ENCODE measurements around the gene SPECC1. TPM values are rescaled to one million over a fixed set of nuclear protein-coding genes. Genes with fewer than 3 reads are reported as not detected.

Gene SPECC1
- total RNA-seq, 1 experiment from 2014 or later = 43.5 TPM

DNA sequence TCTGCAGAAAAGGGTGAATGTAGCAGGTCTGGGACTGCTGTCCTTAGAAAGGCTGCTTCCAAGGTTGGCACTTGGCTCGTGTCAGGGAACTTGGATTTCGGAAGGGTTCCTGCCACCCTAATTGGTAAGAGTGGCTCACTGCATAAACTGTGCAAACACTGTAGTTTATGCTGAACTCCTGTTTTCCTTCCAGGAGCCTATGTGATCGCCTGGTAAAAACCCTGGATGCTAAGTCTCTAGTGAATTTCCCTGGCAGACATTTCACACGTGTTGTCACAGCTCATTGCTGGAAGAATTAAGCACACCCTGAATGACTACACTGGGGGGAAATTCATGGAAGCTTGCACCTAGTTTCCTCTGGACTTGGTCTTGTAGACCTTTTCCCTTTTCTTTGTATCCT lies 140.1 kb downstream of the SPECC1 start:
- ChIA-PET CTCF (no interaction called here), POLR2A (no interaction called here), RAD21 (ENCODE audit: low non-redundant PET in 1 of 2, low total read pairs in 2 of 2, uncharacterized antibody in 2 of 2, unreplicated experiment in 2 of 2) (no interaction called here)
- Histone ChIP-seq H3K9me3 (ENCODE audit: control insufficient read depth in 1 of 2, insufficient read depth in 1 of 2, low read depth in 1 of 2, low read length in 2 of 2) (no peaks in the 10 kb centered on the region), H3K4me1 (ENCODE audit: control insufficient read depth in 1 of 2, insufficient read depth in 2 of 2, low read length in 2 of 2) (no peaks in the 10 kb centered on the region), H3K27ac (ENCODE audit: low read depth, low read length) (no peak overlapping the region), H4K20me1 (ENCODE audit: insufficient read depth) (no peaks in the 10 kb centered on the region), H2AFZ (ENCODE audit: low read depth, low read length, poor library complexity, severe bottlenecking) (no peak overlapping the region), H3K4me3 (replicated peaks in 1 of 2; ENCODE audit: low read depth in 1 of 2, low read length in 2 of 2) (no peak overlapping the region), H3K4me2 (ENCODE audit: low read length) (no peak overlapping the region), H3K79me2 (ENCODE audit: insufficient read depth, low read length) (no peaks in the 10 kb centered on the region), H3K27me3 (ENCODE audit: insufficient read depth, low read length) (no peaks in the 10 kb centered on the region), H3K36me3 (ENCODE audit: control insufficient read depth in 1 of 2, insufficient read depth in 2 of 2, low read length in 2 of 2) (no peaks in the 10 kb centered on the region), H3K9me2 (ENCODE audit: insufficient read depth) (no peaks in the 10 kb centered on the region), H3K9ac (ENCODE audit: low read length) (no peak overlapping the region)
- no peak for DNase-seq (ENCODE audit: low read depth, low spot score)
- TF ChIP-seq, protein P1, sequence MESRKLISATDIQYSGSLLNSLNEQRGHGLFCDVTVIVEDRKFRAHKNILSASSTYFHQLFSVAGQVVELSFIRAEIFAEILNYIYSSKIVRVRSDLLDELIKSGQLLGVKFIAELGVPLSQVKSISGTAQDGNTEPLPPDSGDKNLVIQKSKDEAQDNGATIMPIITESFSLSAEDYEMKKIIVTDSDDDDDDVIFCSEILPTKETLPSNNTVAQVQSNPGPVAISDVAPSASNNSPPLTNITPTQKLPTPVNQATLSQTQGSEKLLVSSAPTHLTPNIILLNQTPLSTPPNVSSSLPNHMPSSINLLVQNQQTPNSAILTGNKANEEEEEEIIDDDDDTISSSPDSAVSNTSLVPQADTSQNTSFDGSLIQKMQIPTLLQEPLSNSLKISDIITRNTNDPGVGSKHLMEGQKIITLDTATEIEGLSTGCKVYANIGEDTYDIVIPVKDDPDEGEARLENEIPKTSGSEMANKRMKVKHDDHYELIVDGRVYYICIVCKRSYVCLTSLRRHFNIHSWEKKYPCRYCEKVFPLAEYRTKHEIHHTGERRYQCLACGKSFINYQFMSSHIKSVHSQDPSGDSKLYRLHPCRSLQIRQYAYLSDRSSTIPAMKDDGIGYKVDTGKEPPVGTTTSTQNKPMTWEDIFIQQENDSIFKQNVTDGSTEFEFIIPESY (IDR thresholded peaks at IDR 0.05; ENCODE audit: extremely low read depth, insufficient replicate concordance, low read length) = no peak
- TF ChIP-seq POLR2A (IDR thresholded peaks at IDR 0.05; ENCODE audit: borderline replicate concordance, extremely low read depth, insufficient read depth, insufficient read length) = no peak
- no peak for TF ChIP-seq RAD21 (IDR thresholded peaks at IDR 0.05; ENCODE audit: low read depth)
- TF ChIP-seq YY1 (IDR thresholded peaks at IDR 0.05; ENCODE audit: extremely low read depth, insufficient replicate concordance, low read depth, low read length) = no peak
- TF ChIP-seq CBX3 (IDR thresholded peaks at IDR 0.05; ENCODE audit: low read depth) = no peak
- TF ChIP-seq JUND (IDR thresholded peaks at IDR 0.05) = no peak
- no peak for TF ChIP-seq SRF (IDR thresholded peaks at IDR 0.05; ENCODE audit: low read depth)
- TF ChIP-seq ZFX (IDR thresholded peaks at IDR 0.05) = no peak
- TF ChIP-seq, protein P2, sequence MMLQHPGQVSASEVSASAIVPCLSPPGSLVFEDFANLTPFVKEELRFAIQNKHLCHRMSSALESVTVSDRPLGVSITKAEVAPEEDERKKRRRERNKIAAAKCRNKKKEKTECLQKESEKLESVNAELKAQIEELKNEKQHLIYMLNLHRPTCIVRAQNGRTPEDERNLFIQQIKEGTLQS (IDR thresholded peaks at IDR 0.05) = no peak
- TF ChIP-seq ZNF274 (IDR thresholded peaks at IDR 0.05; ENCODE audit: low read depth, low read length) = no peak
- no peak for TF ChIP-seq TCF7L2 (IDR thresholded peaks at IDR 0.05; ENCODE audit: borderline replicate concordance, extremely low read depth, insufficient read depth, insufficient read length)
- no peak for TF ChIP-seq EZH2 (IDR thresholded peaks at IDR 0.05)
- no peak for TF ChIP-seq SIN3A (IDR thresholded peaks at IDR 0.05; ENCODE audit: low read depth)
- TF ChIP-seq, protein P3, sequence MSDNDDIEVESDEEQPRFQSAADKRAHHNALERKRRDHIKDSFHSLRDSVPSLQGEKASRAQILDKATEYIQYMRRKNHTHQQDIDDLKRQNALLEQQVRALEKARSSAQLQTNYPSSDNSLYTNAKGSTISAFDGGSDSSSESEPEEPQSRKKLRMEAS (IDR thresholded peaks at IDR 0.05) = no peak
- intact Hi-C loops (cut with micrococcal nuclease) = no loop called here
- no TSS peak for BruUV-seq (replicated peaks)
- ATAC-seq = no peak

Measured in HCT116 (cell line).